Neuron (in vitro differentiated cells): Measurements from ENCODE around the gene PML.
"Not testable (repeated sequence)": the region's sequence is repeated elsewhere in the genome, so short reads cannot be mapped to it uniquely, and the experiment has no call there.

ENCODE experiments used
- H2AFZ ChIP-seq: one replicate; pipeline ENCODE4 v1.6.1; 2013; ENCODE audit warnings: low read depth, mild to moderate bottlenecking, inconsistent platforms, low read length, moderate library complexity
- H3K27me3 ChIP-seq: one replicate; pipeline ENCODE4 v1.6.1; 2013; ENCODE audit warnings: low read length; ENCODE audit not compliant: insufficient read depth
- H3K36me3 ChIP-seq: one replicate; pipeline ENCODE4 v1.6.1; 2013; ENCODE audit warnings: low read length; ENCODE audit not compliant: insufficient read depth
- H3K4me1 ChIP-seq: one replicate; pipeline ENCODE4 v1.6.1; 2013; ENCODE audit warnings: low read length; ENCODE audit not compliant: insufficient read depth
- H3K4me3 ChIP-seq: 2 replicates; pipeline ENCODE4 v1.5.1; 2013; ENCODE audit warnings: mild to moderate bottlenecking, low read length, moderate library complexity
- H3K9me3 ChIP-seq: one replicate; pipeline ENCODE4 v1.6.1; 2013; ENCODE audit warnings: low read length

The PML gene

GRCh38 chr15:73965094-73965757 lies 29.3 kb upstream of the PML start:
- no peak overlapping the region for H3K4me3 ChIP-seq
- peaks cover 11% of the 10 kb centered on the region for H3K4me1 ChIP-seq
- H3K27me3 ChIP-seq = peaks cover 4% of the 10 kb centered on the region
- H3K36me3 ChIP-seq = no peaks in the 10 kb centered on the region
- H2AFZ ChIP-seq = no peak overlapping the region
- H3K9me3 ChIP-seq = no peaks in the 10 kb centered on the region

GRCh38 chr15:73965758-73966113 lies 28.8 kb upstream of the PML start:
- Histone ChIP-seq H2AFZ (no peak overlapping the region), H3K27me3 (peaks cover 4% of the 10 kb centered on the region), H3K9me3 (no peaks in the 10 kb centered on the region), H3K4me1 (peaks cover 11% of the 10 kb centered on the region), H3K36me3 (no peaks in the 10 kb centered on the region), H3K4me3 (no peak overlapping the region)

GRCh38 chr15:73968461-73968860 lies 26.1 kb upstream of the PML start:
- H3K27me3 ChIP-seq = peaks cover 4% of the 10 kb centered on the region
- no peak overlapping the region for H2AFZ ChIP-seq
- H3K4me1 ChIP-seq = peaks cover 18% of the 10 kb centered on the region
- H3K36me3 ChIP-seq = no peaks in the 10 kb centered on the region
- H3K9me3 ChIP-seq = no peaks in the 10 kb centered on the region
- H3K4me3 ChIP-seq = no peak overlapping the region

GRCh38 chr15:73969151-73969759 lies 25.3 kb upstream of the PML start:
- peaks cover 4% of the 10 kb centered on the region for H3K27me3 ChIP-seq
- no peaks in the 10 kb centered on the region for H3K9me3 ChIP-seq

GRCh38 chr15:73972984-73973682 lies 21.4 kb upstream of the PML start:
- Histone ChIP-seq H2AFZ (peak overlapping the region; percentile 24), H3K9me3 (no peaks in the 10 kb centered on the region), H3K4me3 (no peak overlapping the region), H3K27me3 (peaks cover 8% of the 10 kb centered on the region), H3K4me1 (peaks cover 7% of the 10 kb centered on the region), H3K36me3 (no peaks in the 10 kb centered on the region)

More at GRCh38 chr15:73969151-73969759, 25.3 kb upstream of the PML start:
- Histone ChIP-seq H3K36me3 (no peaks in the 10 kb centered on the region), H3K4me3 (no peak overlapping the region), H2AFZ (no peak overlapping the region), H3K4me1 (peaks cover 18% of the 10 kb centered on the region)

- not testable (repeated sequence) for H3K4me3 ChIP-seq, H3K36me3 ChIP-seq, H3K4me1 ChIP-seq, H3K27me3 ChIP-seq, H2AFZ ChIP-seq, H3K9me3 ChIP-seq
These were observed 20.8 kb upstream of the PML start for GRCh38 chr15:73973683-73974200.

GRCh38 chr15:73975440-73976125 lies 18.9 kb upstream of the PML start:
- H3K9me3 ChIP-seq, H3K36me3 ChIP-seq, H2AFZ ChIP-seq, H3K27me3 ChIP-seq, H3K4me1 ChIP-seq, H3K4me3 ChIP-seq: not testable (repeated sequence)

- peaks cover 6% of the 10 kb centered on the region for H3K36me3 ChIP-seq
- H3K9me3 ChIP-seq = no peaks in the 10 kb centered on the region
- H3K4me3 ChIP-seq = no peak overlapping the region
- H3K27me3 ChIP-seq = peaks cover 4% of the 10 kb centered on the region
- H2AFZ ChIP-seq = no peak overlapping the region
- peaks cover 6% of the 10 kb centered on the region for H3K4me1 ChIP-seq
These were observed 15.6 kb upstream of the PML start for GRCh38 chr15:73978896-73979295.

- peaks cover 4% of the 10 kb centered on the region for H3K27me3 ChIP-seq
- H2AFZ ChIP-seq = no peak overlapping the region
- no peak overlapping the region for H3K4me3 ChIP-seq
- peaks cover 6% of the 10 kb centered on the region for H3K4me1 ChIP-seq
- H3K36me3 ChIP-seq = peaks cover 13% of the 10 kb centered on the region
- H3K9me3 ChIP-seq = no peaks in the 10 kb centered on the region
These were observed 14.9 kb upstream of the PML start for GRCh38 chr15:73979636-73980035.

- no peaks in the 10 kb centered on the region for H3K27me3 ChIP-seq
- peaks cover 6% of the 10 kb centered on the region for H3K4me1 ChIP-seq
- no peak overlapping the region for H2AFZ ChIP-seq
- no peaks in the 10 kb centered on the region for H3K9me3 ChIP-seq
- H3K36me3 ChIP-seq = peaks cover 17% of the 10 kb centered on the region
- H3K4me3 ChIP-seq = no peak overlapping the region
These were observed 12.7 kb upstream of the PML start for GRCh38 chr15:73981761-73982221.

GRCh38 chr15:73982222-73982962 lies 12.1 kb upstream of the PML start:
- no peaks in the 10 kb centered on the region for H3K9me3 ChIP-seq
- peaks cover 6% of the 10 kb centered on the region for H3K4me1 ChIP-seq
- H3K27me3 ChIP-seq = no peaks in the 10 kb centered on the region
- H3K4me3 ChIP-seq = no peak overlapping the region
- H3K36me3 ChIP-seq = peaks cover 17% of the 10 kb centered on the region
- no peak overlapping the region for H2AFZ ChIP-seq

- H3K4me1 ChIP-seq = peaks cover 6% of the 10 kb centered on the region
- no peak overlapping the region for H2AFZ ChIP-seq
- H3K27me3 ChIP-seq = no peaks in the 10 kb centered on the region
- peaks cover 17% of the 10 kb centered on the region for H3K36me3 ChIP-seq
- no peak overlapping the region for H3K4me3 ChIP-seq
- H3K9me3 ChIP-seq = no peaks in the 10 kb centered on the region
These were observed 11.2 kb upstream of the PML start for GRCh38 chr15:73983211-73983727.
